Kidney epithelial cell (primary cell): ENCODE measurements around the gene RNASE7. TPM values are rescaled to one million over a fixed set of nuclear protein-coding genes. Genes with fewer than 3 reads are reported as not detected.

Experiments
- DNase-seq: peaks from one replicate; pipeline ENCODE4 v3.0.0-alpha.2; 2010; ENCODE audit warnings: low read depth
- H3K27me3 ChIP-seq: 2 replicates; pipeline ENCODE4 v1.6.0; 2011; ENCODE audit warnings: low read length; ENCODE audit not compliant: control insufficient read depth, insufficient read depth
- H3K36me3 ChIP-seq: 2 replicates; pipeline ENCODE4 v1.5.1; 2011; ENCODE audit warnings: low read length; ENCODE audit not compliant: control insufficient read depth, insufficient read depth
- H3K4me3 ChIP-seq: 2 replicates; pipeline ENCODE4 v1.5.1; 2011; ENCODE audit warnings: low read depth, mild to moderate bottlenecking, control low read depth, low read length
- total RNA-seq: library from RNA; depleted of rRNA; stranded (reverse); fragments of >200 nt; gene quantifications from 2 replicates; pipeline ENCODE4 v1.2.3, GENCODE V29; 2015
- TF ChIP-seq, protein P1 (sequence below): IDR thresholded peaks from 2 replicates; pipeline ENCODE4 v1.5.1; 2011; ENCODE audit warnings: mild to moderate bottlenecking, moderate library complexity, low read length, control low read depth, inconsistent platforms; ENCODE audit not compliant: insufficient read depth, poor library complexity, severe bottlenecking

The RNASE7 gene
- total RNA-seq, 1 donor from 2014 or later = not detected

GRCh38 chr14:21042918-21043317 lies 756 bp downstream of the RNASE7 start:
- peaks cover 4% of the 10 kb centered on the region for H3K27me3 ChIP-seq
- no peak for DNase-seq
- TF ChIP-seq, protein P1, sequence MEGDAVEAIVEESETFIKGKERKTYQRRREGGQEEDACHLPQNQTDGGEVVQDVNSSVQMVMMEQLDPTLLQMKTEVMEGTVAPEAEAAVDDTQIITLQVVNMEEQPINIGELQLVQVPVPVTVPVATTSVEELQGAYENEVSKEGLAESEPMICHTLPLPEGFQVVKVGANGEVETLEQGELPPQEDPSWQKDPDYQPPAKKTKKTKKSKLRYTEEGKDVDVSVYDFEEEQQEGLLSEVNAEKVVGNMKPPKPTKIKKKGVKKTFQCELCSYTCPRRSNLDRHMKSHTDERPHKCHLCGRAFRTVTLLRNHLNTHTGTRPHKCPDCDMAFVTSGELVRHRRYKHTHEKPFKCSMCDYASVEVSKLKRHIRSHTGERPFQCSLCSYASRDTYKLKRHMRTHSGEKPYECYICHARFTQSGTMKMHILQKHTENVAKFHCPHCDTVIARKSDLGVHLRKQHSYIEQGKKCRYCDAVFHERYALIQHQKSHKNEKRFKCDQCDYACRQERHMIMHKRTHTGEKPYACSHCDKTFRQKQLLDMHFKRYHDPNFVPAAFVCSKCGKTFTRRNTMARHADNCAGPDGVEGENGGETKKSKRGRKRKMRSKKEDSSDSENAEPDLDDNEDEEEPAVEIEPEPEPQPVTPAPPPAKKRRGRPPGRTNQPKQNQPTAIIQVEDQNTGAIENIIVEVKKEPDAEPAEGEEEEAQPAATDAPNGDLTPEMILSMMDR = no peak
- H3K36me3 ChIP-seq = no peaks in the 10 kb centered on the region
- H3K4me3 ChIP-seq = no peak overlapping the region

GRCh38 chr14:21043387-21043973 lies 1.3 kb downstream of the RNASE7 start:
- DNase-seq = no peak
- TF ChIP-seq, protein P1 = no peak
- H3K4me3 ChIP-seq = no peak overlapping the region

DNA sequence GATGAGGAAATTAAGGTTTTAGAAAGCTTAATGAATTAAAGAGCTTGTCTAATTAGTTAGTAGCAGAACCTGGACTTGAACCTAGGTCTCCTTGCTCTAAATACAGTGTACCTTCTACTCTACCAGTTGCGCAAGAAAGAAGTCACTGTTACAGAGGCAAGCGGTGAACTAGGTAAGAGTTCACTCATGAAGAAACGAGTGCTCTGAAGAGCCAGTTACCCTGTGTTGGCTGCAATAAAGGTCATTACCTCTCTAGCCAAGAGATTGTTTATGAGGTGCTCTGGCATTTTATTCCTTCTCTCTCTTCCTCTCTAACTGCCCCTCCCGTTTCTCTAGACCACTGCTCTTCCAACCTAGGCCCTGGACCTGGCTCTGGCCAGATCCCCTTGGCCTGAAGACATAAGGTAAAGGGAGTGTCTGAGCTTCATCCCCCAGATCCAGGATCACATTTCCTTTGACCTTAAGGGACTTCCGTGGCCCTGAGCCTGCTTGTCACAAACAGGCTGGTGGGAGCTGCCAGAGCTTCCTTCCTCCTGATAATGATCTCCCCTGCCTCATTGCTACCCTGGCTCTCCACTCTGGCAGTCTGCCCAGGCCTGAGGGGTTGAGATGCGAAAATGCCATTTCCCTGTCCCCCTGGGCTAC lies 1.9 kb downstream of the RNASE7 start:
- Histone ChIP-seq H3K4me3 (no peak overlapping the region), H3K36me3 (no peaks in the 10 kb centered on the region), H3K27me3 (peaks cover 4% of the 10 kb centered on the region)
- no peak for DNase-seq
- TF ChIP-seq, protein P1 = no peak

More at GRCh38 chr14:21043387-21043973, 1.3 kb downstream of the RNASE7 start:
- Histone ChIP-seq H3K36me3 (no peaks in the 10 kb centered on the region), H3K27me3 (peaks cover 4% of the 10 kb centered on the region)

GRCh38 chr14:21047378-21047781 lies 5.2 kb downstream of the RNASE7 start:
- TF ChIP-seq, protein P1 = no peak
- peaks cover 4% of the 10 kb centered on the region for H3K27me3 ChIP-seq

DNA sequence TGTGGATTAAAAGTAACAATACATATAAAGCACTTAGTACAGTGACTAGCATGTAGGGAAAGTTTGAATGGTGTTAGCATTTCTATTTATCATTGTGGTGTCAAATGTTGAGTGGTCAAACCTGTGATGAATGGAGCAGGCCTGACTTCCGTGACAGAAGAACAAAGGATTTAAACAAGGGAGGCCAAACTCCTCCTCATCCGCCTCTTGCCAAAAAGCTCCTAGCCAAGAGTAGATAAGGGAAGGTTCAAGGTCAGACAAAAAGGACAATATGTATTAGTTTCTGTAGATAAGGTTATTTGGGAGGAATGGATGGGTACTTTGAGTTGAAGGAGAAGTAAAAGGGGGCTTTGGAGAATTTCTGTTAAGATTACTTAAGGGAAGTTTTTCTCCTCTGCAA lies 6.5 kb downstream of the RNASE7 start:
- DNase-seq = no peak
- H3K4me3 ChIP-seq = no peak overlapping the region
- H3K27me3 ChIP-seq = no peaks in the 10 kb centered on the region
- TF ChIP-seq, protein P1 = no peak
- H3K36me3 ChIP-seq = no peaks in the 10 kb centered on the region

More at GRCh38 chr14:21047378-21047781, 5.2 kb downstream of the RNASE7 start:
- no peak for DNase-seq
- Histone ChIP-seq H3K4me3 (no peak overlapping the region), H3K36me3 (no peaks in the 10 kb centered on the region)
